Measurements from ENCODE around the gene ADH4.
"Not testable (repeated sequence)": the region's sequence is repeated elsewhere in the genome, so short reads cannot be mapped to it uniquely, and the experiment has no call there.

Gene ADH4

GRCh38 chr4:99144070-99144469, at the start of gene ADH4:
ADH4 (minus strand) TSS chr4:99144297; CDS start chr4:99144222, 75 bp downstream.
- DNase-seq (ENCODE audit: low spot score) = peak; percentile 36

- DNase-seq (ENCODE audit: low spot score) = no peak
Observed at GRCh38 chr4:99190336-99190735, 46.2 kb upstream of the ADH4 start.

GRCh38 chr4:99189900-99190299, 45.8 kb upstream of the ADH4 start:
- not testable (repeated sequence) for DNase-seq (ENCODE audit: low spot score)

GRCh38 chr4:99186029-99186428, 41.9 kb upstream of the ADH4 start:
- DNase-seq (ENCODE audit: low spot score) = no peak

GRCh38 chr4:99185581-99185980, 41.5 kb upstream of the ADH4 start:
- no peak for DNase-seq (ENCODE audit: low spot score)

- peak; percentile 73 for DNase-seq (ENCODE audit: low spot score)
Observed at GRCh38 chr4:99180382-99181070, 36.4 kb upstream of the ADH4 start.

GRCh38 chr4:99179626-99180025, 35.5 kb upstream of the ADH4 start:
- no peak for DNase-seq (ENCODE audit: low spot score)

- DNase-seq (ENCODE audit: low spot score) = no peak
Observed at GRCh38 chr4:99179178-99179577, 35.1 kb upstream of the ADH4 start.

GRCh38 chr4:99166544-99166943, 22.4 kb upstream of the ADH4 start:
- no peak for DNase-seq (ENCODE audit: low spot score)

- DNase-seq (ENCODE audit: low spot score) = no peak
Observed at GRCh38 chr4:99165978-99166377, 21.9 kb upstream of the ADH4 start.

- DNase-seq (ENCODE audit: low spot score) = no peak
Observed at GRCh38 chr4:99161373-99162099, 17.4 kb upstream of the ADH4 start.

- no peak for DNase-seq (ENCODE audit: low spot score)
Observed at GRCh38 chr4:99159699-99160098, 15.6 kb upstream of the ADH4 start.

GRCh38 chr4:99157478-99157935, 13.4 kb upstream of the ADH4 start:
- DNase-seq (ENCODE audit: low spot score) = no peak

- no peak for DNase-seq (ENCODE audit: low spot score)
Observed at GRCh38 chr4:99156992-99157391, 12.9 kb upstream of the ADH4 start.

GRCh38 chr4:99154658-99155342, 10.7 kb upstream of the ADH4 start:
- DNase-seq (ENCODE audit: low spot score) = no peak

- DNase-seq (ENCODE audit: low spot score) = no peak
Observed at GRCh38 chr4:99151995-99152394, 7.9 kb upstream of the ADH4 start.

- no peak for DNase-seq (ENCODE audit: low spot score)
Observed at GRCh38 chr4:99151452-99151851, 7.4 kb upstream of the ADH4 start.

- no peak for DNase-seq (ENCODE audit: low spot score)
Observed at GRCh38 chr4:99149426-99150019, 5.4 kb upstream of the ADH4 start.

GRCh38 chr4:99148550-99148949, 4.5 kb upstream of the ADH4 start:
- no peak for DNase-seq (ENCODE audit: low spot score)

- DNase-seq (ENCODE audit: low spot score) = no peak
Observed at GRCh38 chr4:99144587-99144986, 490 bp upstream of the ADH4 start.

- DNase-seq (ENCODE audit: low spot score) = no peak
Observed at GRCh38 chr4:99136329-99136728, 7.8 kb downstream of the ADH4 start.

- DNase-seq (ENCODE audit: low spot score) = no peak
Observed at GRCh38 chr4:99135541-99136162, 8.4 kb downstream of the ADH4 start.

Data from AG20443 (cell line).